HG03575 (cell line): ENCODE data around the gene TCF15.

Experiments used
- ATAC-seq: cut with Tn5 transposase; IDR thresholded peaks from one replicate; pipeline ENCODE4 v1.9.1; 2021; ENCODE audit not compliant: unreplicated experiment, insufficient number of reproducible peaks, low FRiP score; ENCODE audit errors: extremely low read depth

TCF15 gene

GRCh38 chr20:562232-562897, 47.7 kb downstream of the TCF15 start:
- no peak for ATAC-seq

GRCh38 chr20:561437-562231, 48.5 kb downstream of the TCF15 start:
- no peak for ATAC-seq

- no peak for ATAC-seq
These were observed 49.4 kb downstream of the TCF15 start for GRCh38 chr20:560680-561079.

GRCh38 chr20:558117-558516, 52.0 kb downstream of the TCF15 start:
- no peak for ATAC-seq

GRCh38 chr20:556984-557383, 53.1 kb downstream of the TCF15 start:
- ATAC-seq = no peak

GRCh38 chr20:555976-556385, 54.1 kb downstream of the TCF15 start:
- no peak for ATAC-seq
